Neuronal stem cell (in vitro differentiated cells): ENCODE data around the gene FAM20A.

ENCODE experiments used
- DNase-seq: peaks from one replicate; pipeline ENCODE4 v3.0.0-alpha.2; 2013; ENCODE audit warnings: low spot score
- H2AFZ ChIP-seq: one replicate; pipeline ENCODE4 v1.6.1; 2013; ENCODE audit warnings: mild to moderate bottlenecking, low read length, inconsistent platforms
- H2AK5ac ChIP-seq: 2 replicates; pipeline ENCODE4 v1.6.1; 2013; ENCODE audit warnings: low read depth, mild to moderate bottlenecking, inconsistent platforms, low read length, moderate library complexity, mixed read lengths
- H2BK120ac ChIP-seq: 2 replicates; pipeline ENCODE4 v1.6.1; 2013; ENCODE audit warnings: low read depth, mild to moderate bottlenecking, inconsistent platforms, low read length, moderate library complexity, mixed read lengths
- H2BK12ac ChIP-seq: one replicate; pipeline ENCODE4 v1.6.1; 2013; ENCODE audit warnings: low read length, inconsistent platforms
- H2BK15ac ChIP-seq: 2 replicates; pipeline ENCODE4 v1.6.1; 2013; ENCODE audit warnings: mild to moderate bottlenecking, low read length, inconsistent platforms, mixed read lengths
- H2BK5ac ChIP-seq: one replicate; pipeline ENCODE4 v1.6.1; 2013; ENCODE audit warnings: inconsistent platforms, mild to moderate bottlenecking, low read length, moderate library complexity
- H3K14ac ChIP-seq: one replicate; pipeline ENCODE4 v1.6.1; 2013; ENCODE audit warnings: low read length, inconsistent platforms
- H3K18ac ChIP-seq: 2 replicates; pipeline ENCODE4 v1.6.1; 2013; ENCODE audit warnings: low read length, inconsistent platforms
- H3K23ac ChIP-seq: 2 replicates; pipeline ENCODE4 v1.6.1; 2013; ENCODE audit warnings: low read depth, mild to moderate bottlenecking, mixed read lengths, low read length, inconsistent platforms; ENCODE audit not compliant: poor library complexity
- H3K27ac ChIP-seq: replicated peaks from 3 replicates; pipeline ENCODE4 v1.5.1; 2013; ENCODE audit warnings: low read length, inconsistent platforms
- H3K27me3 ChIP-seq, 3 experiments: 2 replicates each; pipeline ENCODE4 v1.6.1; 2013; ENCODE audit warnings: low read length in 3 of 3, mild to moderate bottlenecking in 2 of 3, inconsistent platforms in 1 of 3, low read depth in 1 of 3, mixed read lengths in 1 of 3, moderate library complexity in 1 of 3; ENCODE audit not compliant: control insufficient read depth in 3 of 3, insufficient read depth in 3 of 3
- H3K36me3 ChIP-seq, 2 donors: replicated peaks in 1 of 2; 2 replicates each; pipeline ENCODE4 v1.6.1; 2013; ENCODE audit warnings: low read length in 2 of 2; ENCODE audit not compliant: control insufficient read depth in 2 of 2, insufficient read depth in 2 of 2
- H3K4ac ChIP-seq: 2 replicates; pipeline ENCODE4 v1.6.1; 2013; ENCODE audit warnings: inconsistent platforms, mild to moderate bottlenecking, low read length, moderate library complexity
- H3K4me1 ChIP-seq, 2 donors: 1 replicate in 1 of 2; 2 replicates in 1 of 2; pipeline ENCODE4 v1.6.1; 2013; ENCODE audit warnings: low read length in 2 of 2, low read depth in 1 of 2; ENCODE audit not compliant: control insufficient read depth in 2 of 2, insufficient read depth in 1 of 2
- H3K4me2 ChIP-seq: one replicate; pipeline ENCODE4 v1.6.1; 2013; ENCODE audit warnings: mild to moderate bottlenecking, low read length, inconsistent platforms; ENCODE audit not compliant: insufficient read depth, poor library complexity, severe bottlenecking
- H3K4me3 ChIP-seq, 2 donors: 2 replicates each; pipeline ENCODE4 v1.5.1; 2013; ENCODE audit warnings: low read length in 2 of 2, mild to moderate bottlenecking in 2 of 2, inconsistent platforms in 1 of 2, moderate library complexity in 1 of 2
- H3K79me1 ChIP-seq: one replicate; pipeline ENCODE4 v1.6.1; 2013; ENCODE audit warnings: low read depth, mild to moderate bottlenecking, inconsistent platforms, low read length, moderate library complexity
- H3K9ac ChIP-seq: one replicate; pipeline ENCODE4 v1.6.1; 2013; ENCODE audit warnings: mild to moderate bottlenecking, low read depth, low read length, inconsistent platforms; ENCODE audit not compliant: poor library complexity
- H3K9me3 ChIP-seq, 2 donors: replicated peaks in 1 of 2; 2 replicates each; pipeline versions ENCODE3 to v1.6.1; 2013; ENCODE audit warnings: low read length in 2 of 2, mild to moderate bottlenecking in 2 of 2, inconsistent platforms in 1 of 2, low read depth in 1 of 2, mixed read lengths in 1 of 2, moderate library complexity in 1 of 2; ENCODE audit not compliant: control insufficient read depth in 2 of 2, insufficient read depth in 1 of 2
- H4K8ac ChIP-seq: one replicate; pipeline ENCODE4 v1.6.1; 2013; ENCODE audit warnings: low read depth, mild to moderate bottlenecking, inconsistent platforms, low read length, moderate library complexity
- H4K91ac ChIP-seq: one replicate; pipeline ENCODE4 v1.6.1; 2013; ENCODE audit warnings: low read length, low read depth, mild to moderate bottlenecking, inconsistent platforms; ENCODE audit not compliant: poor library complexity
- WGBS, 2 donors: extraction: QIAGEN DNeasy Blood & Tissue Kit; methylation state at CpG; one replicate each; pipeline ENCODE4 v1.1.7; 2013; ENCODE audit warnings: missing lambda C conversion rate in 2 of 2, mixed read lengths in 1 of 2; ENCODE audit not compliant: insufficient read length in 2 of 2, insufficient replicate concordance in 1 of 2; ENCODE audit errors: extremely low coverage in 2 of 2; 5-methylcytosine and 5-hydroxymethylcytosine counted together

Gene FAM20A

DNA sequence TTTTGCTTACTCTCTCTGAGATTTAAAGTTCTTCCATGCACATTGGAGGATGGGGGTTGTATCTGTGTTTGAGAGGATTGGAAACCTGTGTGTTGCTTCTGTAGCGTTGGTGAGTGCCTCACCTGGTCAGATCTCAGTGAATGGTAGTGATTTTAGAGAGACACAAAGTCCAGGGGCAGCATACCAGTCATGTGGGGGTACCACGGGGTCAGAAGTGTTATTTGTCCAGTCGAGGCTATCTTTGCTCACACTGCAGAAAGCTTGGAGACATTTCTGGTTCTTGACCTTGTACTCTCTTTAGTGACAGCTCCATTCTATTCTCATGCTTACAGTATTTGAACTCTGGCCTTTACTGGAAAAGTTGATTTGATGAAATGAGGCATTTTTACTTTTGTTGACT lies 65.2 kb downstream of the FAM20A start:
- Histone ChIP-seq H3K27me3 (no peaks in the 10 kb centered on the region), H2BK15ac (no peak overlapping the region), H3K4ac (no peak overlapping the region), H3K4me2 (no peak overlapping the region), H3K9ac (no peak overlapping the region), H3K9me3 (no peaks in the 10 kb centered on the region), H2AFZ (no peak overlapping the region), H2AK5ac (no peak overlapping the region), H3K79me1 (no peaks in the 10 kb centered on the region), H3K14ac (no peak overlapping the region), H3K4me1 (no peaks in the 10 kb centered on the region), H3K18ac (no peak overlapping the region), H4K8ac (no peak overlapping the region), H4K91ac (no peak overlapping the region), H3K23ac (no peak overlapping the region), H3K36me3 (peaks cover 15 to 94% of the 10 kb centered on the region in 2 donors), H3K4me3 (no peak overlapping the region), H3K27ac (no peak overlapping the region), H2BK12ac (no peak overlapping the region), H2BK120ac (no peak overlapping the region), H2BK5ac (no peak overlapping the region)
- DNase-seq: no peak
- WGBS, 2 donors: no CpG with 5 or more reads among the region's 3 CpGs

- H2BK15ac ChIP-seq: no peak overlapping the region
- H2BK12ac ChIP-seq: no peak overlapping the region
- no peak overlapping the region for H3K4ac ChIP-seq
- no peak overlapping the region for H4K8ac ChIP-seq
- no peak overlapping the region for H3K4me2 ChIP-seq
- no CpG with 5 or more reads among the region's 6 CpGs for WGBS, 2 donors
- no peaks in the 10 kb centered on the region for H3K27me3 ChIP-seq
- H3K9ac ChIP-seq: no peak overlapping the region
- H2AK5ac ChIP-seq: no peak overlapping the region
- H3K4me3 ChIP-seq: no peak overlapping the region
- no peak overlapping the region for H2AFZ ChIP-seq
- H2BK5ac ChIP-seq: no peak overlapping the region
- no peaks in the 10 kb centered on the region for H3K9me3 ChIP-seq
- DNase-seq: no peak
- H3K23ac ChIP-seq: no peak overlapping the region
- H3K27ac ChIP-seq: no peak overlapping the region
- no peak overlapping the region for H2BK120ac ChIP-seq
- no peaks in the 10 kb centered on the region for H3K79me1 ChIP-seq
- H3K14ac ChIP-seq: no peak overlapping the region
- H3K36me3 ChIP-seq: peaks cover 17 to 96% of the 10 kb centered on the region in 2 donors
- H3K4me1 ChIP-seq: no peaks in the 10 kb centered on the region
- H3K18ac ChIP-seq: no peak overlapping the region
- no peak overlapping the region for H4K91ac ChIP-seq
Observed at GRCh38 chr17:68534695-68535088, 66.5 kb downstream of the FAM20A start.

DNA sequence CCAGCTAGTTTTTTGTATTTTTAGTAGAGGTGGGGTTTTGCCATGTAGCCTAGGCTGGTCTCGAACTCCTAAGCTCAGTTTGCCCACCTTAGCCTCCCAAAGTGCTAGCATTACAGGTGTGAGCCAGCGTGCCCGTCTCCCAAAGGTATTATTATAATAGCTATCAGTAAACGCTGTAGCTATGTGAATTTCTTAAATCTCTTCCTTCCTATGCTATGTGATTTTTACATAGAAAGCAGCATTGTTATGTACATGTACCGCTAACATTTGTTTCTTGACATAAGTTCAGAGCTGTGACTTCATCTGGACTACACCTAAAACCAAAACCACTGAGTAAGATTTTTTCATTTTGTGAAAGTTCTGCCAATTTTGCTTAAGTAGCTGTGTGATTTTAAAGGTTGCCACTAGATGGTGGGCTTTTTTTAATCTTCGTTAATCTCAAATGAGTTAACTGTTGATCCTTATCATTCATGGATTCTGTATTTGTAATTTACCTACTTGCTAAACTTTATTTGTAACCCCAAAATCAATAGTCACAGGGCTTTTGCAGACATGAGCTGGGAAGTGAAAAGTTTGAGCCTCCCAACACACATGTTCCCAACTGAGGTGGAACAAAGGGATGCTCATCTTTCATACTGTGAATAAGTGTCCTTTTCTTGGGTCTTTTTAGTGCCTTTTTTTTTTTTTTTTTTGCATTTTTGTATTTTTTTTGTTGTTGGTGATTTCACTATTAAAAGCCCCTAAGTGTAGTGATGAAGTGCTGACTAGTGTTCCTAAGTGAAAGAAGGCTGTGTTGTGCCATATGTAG lies 67.1 kb downstream of the FAM20A start:
- Histone ChIP-seq H4K91ac (no peak overlapping the region), H3K4ac (no peak overlapping the region), H2BK5ac (no peak overlapping the region), H3K9me3 (no peaks in the 10 kb centered on the region), H3K4me1 (no peaks in the 10 kb centered on the region), H3K23ac (no peak overlapping the region), H2BK120ac (no peak overlapping the region), H2BK15ac (no peak overlapping the region), H2AFZ (no peak overlapping the region), H3K27me3 (no peaks in the 10 kb centered on the region), H4K8ac (no peak overlapping the region), H3K27ac (no peak overlapping the region), H2AK5ac (no peak overlapping the region), H3K36me3 (peaks cover 20 to 96% of the 10 kb centered on the region in 2 donors), H2BK12ac (no peak overlapping the region), H3K4me3 (no peak overlapping the region), H3K79me1 (no peaks in the 10 kb centered on the region), H3K18ac (no peak overlapping the region), H3K9ac (no peak overlapping the region), H3K4me2 (no peak overlapping the region), H3K14ac (no peak overlapping the region)
- WGBS, 2 donors: no CpG with 5 or more reads among the region's 6 CpGs
- no peak for DNase-seq

DNA sequence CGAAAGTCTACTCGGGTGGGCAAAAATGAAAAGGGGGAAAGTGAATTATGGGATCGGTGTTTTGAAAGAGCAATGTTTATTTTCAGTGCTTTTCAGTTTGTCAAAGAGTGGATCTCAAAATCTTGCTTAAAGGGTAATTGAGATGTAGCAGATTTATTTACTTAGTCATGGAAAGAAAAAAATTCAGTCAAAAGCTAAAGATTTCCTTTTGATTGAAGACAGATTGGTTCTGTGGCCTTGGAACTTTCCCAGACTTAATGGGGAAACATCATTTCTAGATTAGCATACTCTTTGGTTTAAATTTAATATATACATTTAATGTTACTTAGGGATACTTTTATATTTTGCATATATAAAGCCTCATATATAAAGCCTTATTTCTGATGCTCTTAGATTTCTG lies 68.3 kb downstream of the FAM20A start:
- no peak overlapping the region for H2BK120ac ChIP-seq
- H3K23ac ChIP-seq: no peak overlapping the region
- no peak overlapping the region for H3K4me3 ChIP-seq
- H3K9me3 ChIP-seq: no peaks in the 10 kb centered on the region
- H2BK15ac ChIP-seq: no peak overlapping the region
- H3K4ac ChIP-seq: no peak overlapping the region
- no peak overlapping the region for H2AFZ ChIP-seq
- peaks cover 24 to 100% of the 10 kb centered on the region in 2 donors for H3K36me3 ChIP-seq
- no peak for DNase-seq
- H3K4me2 ChIP-seq: no peak overlapping the region
- no peak overlapping the region for H3K18ac ChIP-seq
- no peak overlapping the region for H2BK12ac ChIP-seq
- no peaks in the 10 kb centered on the region for H3K79me1 ChIP-seq
- H4K91ac ChIP-seq: no peak overlapping the region
- no peak overlapping the region for H3K14ac ChIP-seq
- H3K27me3 ChIP-seq: no peaks in the 10 kb centered on the region
- no peak overlapping the region for H3K27ac ChIP-seq
- no peaks in the 10 kb centered on the region for H3K4me1 ChIP-seq
- H4K8ac ChIP-seq: no peak overlapping the region
- WGBS, 2 donors: 100% methylated on average over 1 of the region's 3 CpGs; no CpG with 5 or more reads in 1 of the 2 donors
- H3K9ac ChIP-seq: no peak overlapping the region
- no peak overlapping the region for H2AK5ac ChIP-seq
- no peak overlapping the region for H2BK5ac ChIP-seq
